ENCODE results near the gene SOX5.

GRCh38 chr12:23816394-23816851 is 133.0 kb downstream of the SOX5 start:
- TF ChIP-seq CTCF (conservative IDR thresholded peaks at IDR 0.05 in 1 of 2, IDR thresholded peaks at IDR 0.05 in 1 of 2; ENCODE audit: low read depth in 1 of 2, low read length in 2 of 2) (no peak), EZH2 (IDR thresholded peaks at IDR 0.05; ENCODE audit: low read length, missing control alignments) (no peak)
